GM12878 (cell line): ENCODE data around the gene CENPF. TPM values are rescaled to one million over a fixed set of nuclear protein-coding genes. Genes with fewer than 3 reads are reported as not detected.

Experiments
- ATAC-seq: fragments of 200-7000 bp; cut with Tn5 transposase; 3 replicates; pipeline ENCODE4 v1.9.1; 2020; ENCODE audit warnings: mild to moderate bottlenecking, moderate library complexity
- BruUV-seq: library from RNA; stranded (reverse); fragments of 400-500 nt; replicated peaks from 2 replicates; lab custom pipeline; 2021; lab: Mats Ljungman, UMichigan
- CTCF ChIA-PET: fragments of 300-600 bp; sonication (Branson Sonifier 250); formaldehyde crosslinking; extraction: SDS; loops from one replicate; lab custom pipeline; 2021; ENCODE audit warnings: inconsistent platforms; lab: Yijun Ruan, JAX
- POLR2A ChIA-PET: fragments of 350-600 bp; formaldehyde crosslinking; extraction: SDS; loops from one replicate; lab custom pipeline; 2021; ENCODE audit warnings: inconsistent platforms; lab: Charles Lee
- RAD21 ChIA-PET: fragments of 300-600 bp; sonication (Branson Sonifier 250); formaldehyde crosslinking; loops from one replicate; lab custom pipeline; 2023; ENCODE audit warnings: antibody characterized with exemption; ENCODE audit not compliant: unreplicated experiment; lab: Charles Lee
- SMC1A ChIA-PET: fragments of 300-600 bp; sonication (Branson Sonifier 250); formaldehyde crosslinking; loops from one replicate; lab custom pipeline; 2023; ENCODE audit not compliant: unreplicated experiment, uncharacterized antibody; lab: Charles Lee
- DNase-seq: peaks from one replicate; pipeline ENCODE4 v3.0.0-alpha.2; 2011; ENCODE audit warnings: low read depth, low spot score
- FAIRE-seq: peaks from 3 replicates; lab custom pipeline; 2011; peaks lifted over from hg19 to GRCh38; lab: Jason Lieb, UNC
- H2AFZ ChIP-seq: 2 replicates; pipeline ENCODE4 v1.6.0; 2011; ENCODE audit warnings: low read depth, low read length, control low read depth; ENCODE audit not compliant: control insufficient read depth
- H3K27ac ChIP-seq: 2 replicates; pipeline ENCODE4 v1.5.1; 2011; ENCODE audit warnings: control low read depth; ENCODE audit not compliant: control insufficient read depth, insufficient read depth
- H3K27me3 ChIP-seq, 2 experiments: replicated peaks in 1 of 2; 2 replicates each; pipeline versions ENCODE4 v1.6.0 to v1.6.1; 2011; ENCODE audit warnings: low read length in 1 of 2; ENCODE audit not compliant: control insufficient read depth in 2 of 2, insufficient read depth in 2 of 2
- H3K36me3 ChIP-seq, 2 experiments: 2 replicates each; pipeline ENCODE4 v1.5.1; 2011; ENCODE audit warnings: low read length in 1 of 2; ENCODE audit not compliant: control insufficient read depth in 2 of 2, insufficient read depth in 2 of 2
- H3K4me1 ChIP-seq: 2 replicates; pipeline ENCODE4 v1.6.1; 2011; ENCODE audit warnings: mild to moderate bottlenecking, low read length, moderate library complexity, mixed read lengths; ENCODE audit not compliant: control insufficient read depth, insufficient read depth
- H3K4me2 ChIP-seq: 2 replicates; pipeline ENCODE4 v1.6.0; 2011; ENCODE audit warnings: control low read depth; ENCODE audit not compliant: control insufficient read depth, insufficient read depth
- H3K4me3 ChIP-seq: fragments of 200-600 bp; sonication (generic); 2 replicates; pipeline ENCODE4 v1.5.1; 2016
- H3K79me2 ChIP-seq: 2 replicates; pipeline ENCODE4 v1.6.0; 2011; ENCODE audit warnings: low read length; ENCODE audit not compliant: control insufficient read depth, insufficient read depth
- H3K9ac ChIP-seq: 2 replicates; pipeline ENCODE4 v1.8.0; 2011; ENCODE audit warnings: low read length, control low read depth, mixed read lengths; ENCODE audit not compliant: control insufficient read depth, insufficient read depth
- H3K9me3 ChIP-seq: replicated peaks from 3 replicates; pipeline ENCODE4 v1.5.1; 2011; ENCODE audit warnings: mild to moderate bottlenecking, low read length; ENCODE audit not compliant: control insufficient read depth, insufficient read depth
- H4K20me1 ChIP-seq: 2 replicates; pipeline ENCODE4 v1.6.0; 2011; ENCODE audit not compliant: control insufficient read depth, insufficient read depth
- BHLHE40 ChIP-seq, 2 experiments: fragments of 450-650 bp in 1 of 2; IDR thresholded peaks; 2 replicates each; pipeline ENCODE4 v1.6.1; 2011 to 2017; ENCODE audit warnings: low read depth in 2 of 2, borderline replicate concordance in 1 of 2, improper control_type of control experiment in 1 of 2, low read length in 1 of 2, mild to moderate bottlenecking in 1 of 2
- NBN ChIP-seq: fragments of 450-650 bp; IDR thresholded peaks from 2 replicates; pipeline ENCODE4 v1.6.1; 2016
- NFYA ChIP-seq: IDR thresholded peaks from 2 replicates; pipeline ENCODE4 v1.6.1; 2011; ENCODE audit warnings: low read depth, mild to moderate bottlenecking, low read length, improper control_type of control experiment, borderline replicate concordance
- POLR2AphosphoS5 ChIP-seq: IDR thresholded peaks from 2 replicates; pipeline ENCODE4 v1.6.1; 2011; ENCODE audit warnings: mild to moderate bottlenecking, low read length, inconsistent platforms
- RAD21 ChIP-seq: IDR thresholded peaks from 2 replicates; pipeline ENCODE4 v1.6.1; 2011; ENCODE audit warnings: mild to moderate bottlenecking, low read depth, low read length, moderate library complexity; ENCODE audit not compliant: insufficient read depth
- SMC3 ChIP-seq: IDR thresholded peaks from 2 replicates; pipeline ENCODE4 v1.6.1; 2011; ENCODE audit warnings: low read length, improper control_type of control experiment, borderline replicate concordance
- SP1 ChIP-seq: IDR thresholded peaks from one replicate; pipeline ENCODE4 v1.6.1; 2011; ENCODE audit warnings: low read depth, low read length
- STAT1 ChIP-seq: fragments of 450-650 bp; conservative IDR thresholded peaks from 2 replicates; pipeline ENCODE4 v1.6.1; 2014; ENCODE audit warnings: antibody characterized with exemption, mild to moderate bottlenecking
- SUZ12 ChIP-seq: fragments of 200-600 bp; sonication (generic); IDR thresholded peaks from one replicate; pipeline ENCODE4 v1.6.1; 2018; ENCODE audit warnings: antibody characterized with exemption, mild to moderate bottlenecking; ENCODE audit not compliant: unreplicated experiment
- TAF1 ChIP-seq: IDR thresholded peaks from 2 replicates; pipeline ENCODE4 v1.6.1; 2011; ENCODE audit warnings: mild to moderate bottlenecking, low read depth, low read length, borderline replicate concordance
- ZNF592 ChIP-seq: fragments of 450-650 bp; IDR thresholded peaks from 2 replicates; pipeline ENCODE4 v1.6.1; 2017; ENCODE audit warnings: mild to moderate bottlenecking, moderate library complexity
- ZSCAN29 ChIP-seq: fragments of 450-650 bp; IDR thresholded peaks from 2 replicates; pipeline ENCODE4 v1.6.1; 2017; ENCODE audit warnings: mild to moderate bottlenecking, moderate library complexity
- WGBS: methylation state at CpG from one replicate; pipeline ENCODE4 v1.1.6; 2016; ENCODE audit warnings: low lambda C conversion rate; ENCODE audit not compliant: insufficient replicate concordance, insufficient coverage; ENCODE audit errors: missing lambda C conversion rate; 5-methylcytosine and 5-hydroxymethylcytosine counted together
- in situ Hi-C: fragments of 300-500 bp; cut with MboI; formaldehyde crosslinking; loops from 9 replicates; pipeline ENCODE4 v1.14.3; 2018; ENCODE audit warnings: mixed read lengths
- intact Hi-C: fragments of 100-400 bp; cut with micrococcal nuclease; formaldehyde crosslinking; loops from one replicate; pipeline ENCODE4 v1.14.2; 2022; ENCODE audit not compliant: unreplicated experiment
- polyA plus RNA-seq, 11 experiments: library from polyadenylated mRNA; depleted of rRNA in 4 of 11; unstranded in 6 of 11; stranded (reverse) in 5 of 11; fragments of >200 nt; fragmentation: Nextera tagmentation in 4 of 11; fragmentation: Illumina TruSeq in 1 of 11; extraction: Ambion mirVana in 4 of 11; extraction: Trizol in 1 of 11; gene quantifications; 1 replicate in 1 of 11; 2 replicates in 10 of 11; pipeline versions ENCODE4 v1.2.1 to v1.2.3, GENCODE V29; 2011 to 2016; ENCODE audit warnings: inconsistent platforms in 2 of 11, missing spikeins in 2 of 11, low read depth in 1 of 11
- total RNA-seq, 4 experiments: library from RNA; depleted of rRNA in 3 of 4; stranded (reverse); fragments of >200 nt in 3 of 4; fragmentation: Illumina TruSeq in 1 of 4; extraction: Trizol in 1 of 4; gene quantifications; 2 replicates each; pipeline versions ENCODE4 v1.2.1 to v1.2.3, GENCODE V29; 2013 to 2021
- TF ChIP-seq, protein P1 (sequence below): IDR thresholded peaks from 2 replicates; pipeline ENCODE4 v1.6.1; 2011; ENCODE audit warnings: low read depth, mild to moderate bottlenecking, low read length, moderate library complexity, borderline replicate concordance; ENCODE audit errors: extremely low read depth
- TF ChIP-seq, protein P2 (sequence below): IDR thresholded peaks from 2 replicates; pipeline ENCODE4 v1.6.1; 2012; ENCODE audit warnings: mild to moderate bottlenecking, low read depth, low read length

The CENPF gene
- total and polyA plus RNA-seq, 10 of the 15 experiments (the other 5 are each of a cell fraction or from before 2014, with no cell fraction given), result 26.0 to 132 (median 70.5) TPM

DNA sequence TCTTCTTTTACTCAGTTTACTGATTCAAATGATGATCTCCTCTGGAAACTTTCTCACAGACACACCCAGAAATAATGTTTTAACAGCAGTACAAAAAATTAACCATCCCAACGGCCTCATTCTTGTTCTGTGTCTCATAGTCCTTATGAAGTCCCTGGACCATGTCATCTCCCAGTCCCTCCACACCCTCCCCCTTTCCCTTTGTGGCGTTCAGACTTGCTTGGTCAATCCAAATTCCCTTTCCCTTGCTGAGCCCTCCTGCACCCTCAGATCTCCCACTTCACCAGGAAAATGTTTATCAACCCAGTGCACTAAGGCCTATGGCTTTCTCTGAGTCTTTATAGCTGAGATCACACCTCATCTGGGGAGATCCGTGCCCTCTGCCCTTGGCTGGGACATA is 85.9 kb downstream of the CENPF start (continued):
- TF ChIP-seq STAT1, result no peak
- TF ChIP-seq, protein P1, sequence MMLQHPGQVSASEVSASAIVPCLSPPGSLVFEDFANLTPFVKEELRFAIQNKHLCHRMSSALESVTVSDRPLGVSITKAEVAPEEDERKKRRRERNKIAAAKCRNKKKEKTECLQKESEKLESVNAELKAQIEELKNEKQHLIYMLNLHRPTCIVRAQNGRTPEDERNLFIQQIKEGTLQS, result no peak
- no peak for TF ChIP-seq SMC3

DNA sequence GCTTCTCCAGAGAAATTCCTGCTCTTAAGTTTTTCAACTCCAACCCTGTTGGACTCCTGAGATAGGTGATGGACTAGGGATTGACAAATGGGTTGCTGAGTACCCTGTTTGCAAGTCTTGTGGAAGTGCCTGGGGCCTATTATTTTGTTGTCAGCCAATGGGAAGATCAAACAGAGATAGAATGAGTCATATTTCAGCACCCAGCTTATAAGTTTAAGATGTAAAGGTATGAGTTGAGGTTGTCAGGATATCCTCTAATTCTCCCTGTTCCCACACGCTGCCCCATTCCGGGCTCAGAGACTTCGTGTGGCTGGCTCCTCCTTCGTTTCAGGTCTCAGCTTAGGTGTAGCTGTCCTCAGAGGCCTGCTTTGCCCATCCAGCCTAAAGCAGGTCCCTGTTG is 91.8 kb downstream of the CENPF start:
- ChIA-PET RAD21 (no interaction called here), SMC1A (no interaction called here), POLR2A (no interaction called here), CTCF (no interaction called here)
- no peaks in the 10 kb centered on the region for H3K9me3 ChIP-seq
- in situ Hi-C loops, result no loop called here
- DNase-seq (no peak), FAIRE-seq (no peak), ATAC-seq (no peak)
- no peak overlapping the region for H3K4me3 ChIP-seq
- no peaks in the 10 kb centered on the region for H4K20me1 ChIP-seq
- no peaks in the 10 kb centered on the region; a peak in 1 of 4 replicates for H3K27me3 ChIP-seq
- H3K4me1 ChIP-seq, result no peaks in the 10 kb centered on the region
- H3K79me2 ChIP-seq, result no peaks in the 10 kb centered on the region
- TF ChIP-seq POLR2AphosphoS5 (no peak), ZNF592 (no peak), TAF1 (no peak), SP1 (no peak), NBN (no peak), SMC3 (no peak), ZSCAN29 (no peak), NFYA (no peak), SUZ12 (no peak), BHLHE40 (IDR thresholded peaks at IDR 0.05; ENCODE audit: borderline replicate concordance in 1 of 2, low read depth in 2 of 2, low read length in 1 of 2) (no peak), RAD21 (no peak)
- TF ChIP-seq, protein P2, sequence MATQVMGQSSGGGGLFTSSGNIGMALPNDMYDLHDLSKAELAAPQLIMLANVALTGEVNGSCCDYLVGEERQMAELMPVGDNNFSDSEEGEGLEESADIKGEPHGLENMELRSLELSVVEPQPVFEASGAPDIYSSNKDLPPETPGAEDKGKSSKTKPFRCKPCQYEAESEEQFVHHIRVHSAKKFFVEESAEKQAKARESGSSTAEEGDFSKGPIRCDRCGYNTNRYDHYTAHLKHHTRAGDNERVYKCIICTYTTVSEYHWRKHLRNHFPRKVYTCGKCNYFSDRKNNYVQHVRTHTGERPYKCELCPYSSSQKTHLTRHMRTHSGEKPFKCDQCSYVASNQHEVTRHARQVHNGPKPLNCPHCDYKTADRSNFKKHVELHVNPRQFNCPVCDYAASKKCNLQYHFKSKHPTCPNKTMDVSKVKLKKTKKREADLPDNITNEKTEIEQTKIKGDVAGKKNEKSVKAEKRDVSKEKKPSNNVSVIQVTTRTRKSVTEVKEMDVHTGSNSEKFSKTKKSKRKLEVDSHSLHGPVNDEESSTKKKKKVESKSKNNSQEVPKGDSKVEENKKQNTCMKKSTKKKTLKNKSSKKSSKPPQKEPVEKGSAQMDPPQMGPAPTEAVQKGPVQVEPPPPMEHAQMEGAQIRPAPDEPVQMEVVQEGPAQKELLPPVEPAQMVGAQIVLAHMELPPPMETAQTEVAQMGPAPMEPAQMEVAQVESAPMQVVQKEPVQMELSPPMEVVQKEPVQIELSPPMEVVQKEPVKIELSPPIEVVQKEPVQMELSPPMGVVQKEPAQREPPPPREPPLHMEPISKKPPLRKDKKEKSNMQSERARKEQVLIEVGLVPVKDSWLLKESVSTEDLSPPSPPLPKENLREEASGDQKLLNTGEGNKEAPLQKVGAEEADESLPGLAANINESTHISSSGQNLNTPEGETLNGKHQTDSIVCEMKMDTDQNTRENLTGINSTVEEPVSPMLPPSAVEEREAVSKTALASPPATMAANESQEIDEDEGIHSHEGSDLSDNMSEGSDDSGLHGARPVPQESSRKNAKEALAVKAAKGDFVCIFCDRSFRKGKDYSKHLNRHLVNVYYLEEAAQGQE, result no peak
- no peak overlapping the region for H2AFZ ChIP-seq
- H3K27ac ChIP-seq, result no peak overlapping the region
- no peak overlapping the region for H3K4me2 ChIP-seq
- H3K36me3 ChIP-seq, result no peaks in the 10 kb centered on the region
- H3K9ac ChIP-seq, result no peak overlapping the region
- BruUV-seq, result no TSS peak
- intact Hi-C loops, result no loop called here
- WGBS, result 38% methylated on average over 4 of the region's 4 CpGs
